GM12891 (cell line): Measurements from ENCODE around the gene OSBPL6.

Experiments used
- DNase-seq: peaks from one replicate; pipeline ENCODE4 v3.0.0; 2011; ENCODE audit warnings: low spot score; ENCODE audit not compliant: insufficient read length
- FAIRE-seq: peaks from 2 replicates; lab custom pipeline; 2011; peaks lifted over from hg19 to GRCh38; lab: Jason Lieb, UNC
- PAX5 ChIP-seq: IDR thresholded peaks from 2 replicates; pipeline ENCODE4 v1.6.1; 2011; ENCODE audit warnings: low read length, moderate library complexity, mild to moderate bottlenecking; ENCODE audit not compliant: insufficient read depth, severe bottlenecking
- POLR2A ChIP-seq: IDR thresholded peaks from 2 replicates; pipeline ENCODE4 v1.6.1; 2011; ENCODE audit warnings: low read depth, low read length, control low read depth
- POLR2AphosphoS5 ChIP-seq: IDR thresholded peaks from 2 replicates; pipeline ENCODE4 v1.6.1; 2011; ENCODE audit warnings: low read depth, low read length, control low read depth
- POU2F2 ChIP-seq: IDR thresholded peaks from 2 replicates; pipeline ENCODE4 v1.6.1; 2011; ENCODE audit warnings: low read depth, mild to moderate bottlenecking, control low read depth, low read length, moderate library complexity
- SPI1 ChIP-seq: IDR thresholded peaks from 2 replicates; pipeline ENCODE4 v1.6.1; 2011; ENCODE audit warnings: low read depth, low read length, control low read depth
- TAF1 ChIP-seq: IDR thresholded peaks from 2 replicates; pipeline ENCODE4 v1.6.1; 2011; ENCODE audit warnings: low read depth, low read length, control low read depth

Gene OSBPL6

GRCh38 chr2:178211943-178212342, 17.6 kb downstream of the OSBPL6 start:
- FAIRE-seq (no peak), DNase-seq (no peak)
- TF ChIP-seq POLR2A (no peak), TAF1 (no peak), POLR2AphosphoS5 (no peak), SPI1 (no peak), POU2F2 (no peak), PAX5 (no peak)

- TF ChIP-seq POU2F2, result no peak
- no peak for TF ChIP-seq POLR2AphosphoS5
- TF ChIP-seq PAX5, result no peak
- no peak for TF ChIP-seq TAF1
- TF ChIP-seq POLR2A, result no peak
- TF ChIP-seq SPI1, result no peak
- no peak for FAIRE-seq
Observed at GRCh38 chr2:178213991-178214390, 19.7 kb downstream of the OSBPL6 start.

GRCh38 chr2:178219247-178219646, 24.9 kb downstream of the OSBPL6 start:
- FAIRE-seq (no peak), DNase-seq (no peak)
- TF ChIP-seq POLR2AphosphoS5 (no peak), POU2F2 (no peak), TAF1 (no peak), SPI1 (no peak), POLR2A (no peak)

More at GRCh38 chr2:178213991-178214390, 19.7 kb downstream of the OSBPL6 start:
- no peak for DNase-seq

- no peak for FAIRE-seq
- no peak for TF ChIP-seq POLR2A
- no peak for TF ChIP-seq PAX5
- TF ChIP-seq POU2F2, result no peak
- TF ChIP-seq TAF1, result no peak
- no peak for TF ChIP-seq SPI1
- TF ChIP-seq POLR2AphosphoS5, result no peak
- no peak for DNase-seq
Observed at GRCh38 chr2:178220814-178221213, 26.5 kb downstream of the OSBPL6 start.

GRCh38 chr2:178221556-178221955, 27.2 kb downstream of the OSBPL6 start:
- DNase-seq (no peak), FAIRE-seq (no peak)
- TF ChIP-seq TAF1 (no peak), POU2F2 (no peak), PAX5 (no peak), SPI1 (no peak), POLR2AphosphoS5 (no peak), POLR2A (no peak)

GRCh38 chr2:178223806-178224205, 29.5 kb downstream of the OSBPL6 start:
- FAIRE-seq, result no peak
- DNase-seq, result no peak
- TF ChIP-seq TAF1, result no peak
- no peak for TF ChIP-seq POLR2A
- no peak for TF ChIP-seq SPI1
- TF ChIP-seq POLR2AphosphoS5, result no peak
- TF ChIP-seq POU2F2, result no peak
- TF ChIP-seq PAX5, result no peak

GRCh38 chr2:178225006-178225805, 30.9 kb downstream of the OSBPL6 start:
- FAIRE-seq (no peak), DNase-seq (no peak)
- no peak for TF ChIP-seq POLR2AphosphoS5
- no peak for TF ChIP-seq PAX5
- TF ChIP-seq POU2F2, result no peak
- TF ChIP-seq TAF1, result no peak
- TF ChIP-seq POLR2A, result no peak
- no peak for TF ChIP-seq SPI1

GRCh38 chr2:178227187-178227586, 32.9 kb downstream of the OSBPL6 start:
- TF ChIP-seq PAX5, result no peak
- no peak for TF ChIP-seq POLR2AphosphoS5
- no peak for TF ChIP-seq POU2F2
- no peak for TF ChIP-seq POLR2A
- TF ChIP-seq TAF1, result no peak
- FAIRE-seq, result no peak
- no peak for DNase-seq

GRCh38 chr2:178229927-178230326, 35.6 kb downstream of the OSBPL6 start:
- FAIRE-seq (no peak), DNase-seq (no peak)
- TF ChIP-seq POLR2AphosphoS5, result no peak

- DNase-seq (no peak), FAIRE-seq (no peak)
- TF ChIP-seq TAF1 (no peak), POU2F2 (no peak), POLR2A (no peak), SPI1 (no peak), PAX5 (no peak), POLR2AphosphoS5 (no peak)
Observed at GRCh38 chr2:178230396-178230795, 36.1 kb downstream of the OSBPL6 start.

- no peak for TF ChIP-seq SPI1
- TF ChIP-seq POU2F2, result no peak
- TF ChIP-seq POLR2A, result no peak
- TF ChIP-seq PAX5, result no peak
- TF ChIP-seq POLR2AphosphoS5, result no peak
- TF ChIP-seq TAF1, result no peak
- DNase-seq (no peak), FAIRE-seq (no peak)
Observed at GRCh38 chr2:178233428-178233827, 39.1 kb downstream of the OSBPL6 start.
